Amniotic epithelial cell (primary cell): ENCODE data around the gene PGAM4.
"Not testable (repeated sequence)": the region's sequence is repeated elsewhere in the genome, so short reads cannot be mapped to it uniquely, and the experiment has no call there.

Experiments used
- DNase-seq: peaks from one replicate; pipeline ENCODE4 v3.0.0-alpha.2; 2010; ENCODE audit warnings: low read depth

The PGAM4 gene

GRCh38 chrX:77969538-77969937, at the start of gene PGAM4:
PGAM4 (minus strand) TSS chrX:77969638; CDS start chrX:77969638, 0 bp downstream.
- DNase-seq = no peak

GRCh38 chrX:78011846-78012245, 42.4 kb upstream of the PGAM4 start:
- no peak for DNase-seq

- DNase-seq = no peak
Measured at GRCh38 chrX:77979870-77980269, 10.4 kb upstream of the PGAM4 start.

GRCh38 chrX:77977518-77977917, 8.1 kb upstream of the PGAM4 start:
- DNase-seq = no peak

- no peak for DNase-seq
Measured at GRCh38 chrX:77977095-77977494, 7.7 kb upstream of the PGAM4 start.

GRCh38 chrX:77975755-77976154, 6.3 kb upstream of the PGAM4 start:
- DNase-seq = peak; percentile 11

GRCh38 chrX:77967631-77968030, 1.8 kb downstream of the PGAM4 start:
- no peak for DNase-seq

- DNase-seq = no peak
Measured at GRCh38 chrX:77966361-77966760, 3.1 kb downstream of the PGAM4 start.

- DNase-seq = no peak
Measured at GRCh38 chrX:77962068-77962902, 7.2 kb downstream of the PGAM4 start.

GRCh38 chrX:77961063-77961462, 8.4 kb downstream of the PGAM4 start:
- no peak for DNase-seq

- no peak for DNase-seq
Measured at GRCh38 chrX:77960567-77960966, 8.9 kb downstream of the PGAM4 start.

GRCh38 chrX:77953708-77954107, 15.7 kb downstream of the PGAM4 start:
- DNase-seq = no peak

- no peak for DNase-seq
Measured at GRCh38 chrX:77953302-77953701, 16.1 kb downstream of the PGAM4 start.

GRCh38 chrX:77952173-77952572, 17.3 kb downstream of the PGAM4 start:
- DNase-seq = no peak

GRCh38 chrX:77949840-77950239, 19.6 kb downstream of the PGAM4 start:
- no peak for DNase-seq

- DNase-seq = no peak
Measured at GRCh38 chrX:77946571-77946970, 22.9 kb downstream of the PGAM4 start.

- DNase-seq = no peak
Measured at GRCh38 chrX:77945910-77946545, 23.4 kb downstream of the PGAM4 start.

GRCh38 chrX:77945031-77945430, 24.4 kb downstream of the PGAM4 start:
- DNase-seq = not testable (repeated sequence)

GRCh38 chrX:77938083-77938680, 31.3 kb downstream of the PGAM4 start:
- peak; percentile 27 for DNase-seq

- peak; percentile 66 for DNase-seq
Measured at GRCh38 chrX:77937291-77937690, 32.1 kb downstream of the PGAM4 start.

GRCh38 chrX:77936299-77936698, 33.1 kb downstream of the PGAM4 start:
- no peak for DNase-seq

- DNase-seq = no peak
Measured at GRCh38 chrX:77935886-77936285, 33.6 kb downstream of the PGAM4 start.

GRCh38 chrX:77930581-77930980, 38.9 kb downstream of the PGAM4 start:
- DNase-seq = no peak
